ENCODE results near the gene MGMT. TPM values are rescaled to one million over a fixed set of nuclear protein-coding genes. Genes with fewer than 3 reads are reported as not detected.

MGMT gene
- total RNA-seq, 1 donor from 2014 or later = 51.4 TPM

- no peak for TF ChIP-seq CTCF (conservative IDR thresholded peaks at IDR 0.05; ENCODE audit: low read depth, low read length)
- no peak overlapping the region for H3K4me3 ChIP-seq (ENCODE audit: low read depth, low read length)
- no peak for DNase-seq (ENCODE audit: low read depth)
Observed at GRCh38 chr10:129544205-129545202, 77.5 kb downstream of the MGMT start.

- no peak overlapping the region for H3K4me3 ChIP-seq (ENCODE audit: low read depth, low read length)
- no peak for DNase-seq (ENCODE audit: low read depth)
- TF ChIP-seq CTCF (conservative IDR thresholded peaks at IDR 0.05; ENCODE audit: low read depth, low read length) = no peak
Observed at GRCh38 chr10:129545261-129545660, 78.2 kb downstream of the MGMT start.

- no peak overlapping the region for H3K4me3 ChIP-seq (ENCODE audit: low read depth, low read length)
- TF ChIP-seq CTCF (conservative IDR thresholded peaks at IDR 0.05; ENCODE audit: low read depth, low read length) = no peak
- no peak for DNase-seq (ENCODE audit: low read depth)
Observed at GRCh38 chr10:129546106-129546505, 79.1 kb downstream of the MGMT start.

GRCh38 chr10:129547608-129548007 lies 80.6 kb downstream of the MGMT start:
- no peak for TF ChIP-seq CTCF (conservative IDR thresholded peaks at IDR 0.05; ENCODE audit: low read depth, low read length)
- no peak for DNase-seq (ENCODE audit: low read depth)
- no peak overlapping the region for H3K4me3 ChIP-seq (ENCODE audit: low read depth, low read length)

- DNase-seq (ENCODE audit: low read depth) = no peak
- no peak overlapping the region for H3K4me3 ChIP-seq (ENCODE audit: low read depth, low read length)
- TF ChIP-seq CTCF (conservative IDR thresholded peaks at IDR 0.05; ENCODE audit: low read depth, low read length) = no peak
Observed at GRCh38 chr10:129548600-129548999, 81.6 kb downstream of the MGMT start.

- H3K4me3 ChIP-seq (ENCODE audit: low read depth, low read length) = no peak overlapping the region
- TF ChIP-seq CTCF (conservative IDR thresholded peaks at IDR 0.05; ENCODE audit: low read depth, low read length) = no peak
Observed at GRCh38 chr10:129550076-129550475, 83.0 kb downstream of the MGMT start.

More at GRCh38 chr10:129550076-129550475, 83.0 kb downstream of the MGMT start:
- no peak for DNase-seq (ENCODE audit: low read depth)

All from epithelial cell of proximal tubule (primary cell).